Mucosa of descending colon (tissue), 3 donors: ENCODE results near the gene RPL9. TPM values are rescaled to one million over a fixed set of nuclear protein-coding genes. Genes with fewer than 3 reads are reported as not detected.
"Not testable (repeated sequence)": the region's sequence is repeated elsewhere in the genome, so short reads cannot be mapped to it uniquely, and the experiment has no call there.

Source experiments
- ATAC-seq: fragments of 200-7000 bp; cut with Tn5 transposase; one replicate; pipeline ENCODE4 v1.9.1; 2020; ENCODE audit warnings: mild to moderate bottlenecking, moderate library complexity
- DNase-seq, 3 donors: peaks; one replicate each; pipeline ENCODE4 v3.0.0-alpha.2; 2020
- H3K36me3 ChIP-seq: fragments of 200-600 bp; one replicate; pipeline ENCODE4 v1.8.0; 2021; ENCODE audit warnings: low read depth, mild to moderate bottlenecking
- H3K4me1 ChIP-seq: fragments of 200-600 bp; one replicate; pipeline ENCODE4 v1.8.0; 2021; ENCODE audit warnings: low read depth, mild to moderate bottlenecking
- H3K4me3 ChIP-seq: fragments of 200-600 bp; one replicate; pipeline ENCODE4 v1.8.0; 2021; ENCODE audit warnings: mild to moderate bottlenecking
- H3K9me3 ChIP-seq: fragments of 200-600 bp; one replicate; pipeline ENCODE4 v1.8.0; 2021; ENCODE audit warnings: mild to moderate bottlenecking
- CTCF ChIP-seq: fragments of 200-600 bp; IDR thresholded peaks from one replicate; pipeline ENCODE4 v1.8.0; 2022; ENCODE audit warnings: antibody characterized with exemption, mild to moderate bottlenecking
- intact Hi-C, 2 donors: fragments of 100-400 bp; cut with DNase I in 1 of 2; cut with micrococcal nuclease in 1 of 2; formaldehyde crosslinking; loops; one replicate each; pipeline versions ENCODE4 v1.11.0 to v1.11.1; 2022; cut with DNase I, micrococcal nuclease
- total RNA-seq, 3 donors: library from RNA; stranded (reverse); fragmentation: NEBNext Ultra II Directional in 2 of 3; extraction: Animal tissue kit (Norgen Biotek cat#: 25700) in 2 of 3; gene quantifications; one replicate each; pipeline versions ENCODE4 v1.2.1 to v1.2.4, GENCODE V29; 2021 to 2023
- donor health status: DM: no; HTN: no; CAD: no; lungs with moderate emphysema.
- donor health status: DM: no; HTN: no; CAD: no.
- donor health status: DM: no; HTN: yes; CAD: no.

Gene RPL9
- total RNA-seq, 3 donors from 2014 or later: 771 to 1,260 (median 1,019) TPM

- ATAC-seq (no peak), DNase-seq (no peak)
- Histone ChIP-seq H3K9me3 (no peaks in the 10 kb centered on the region), H3K4me1 (no peaks in the 10 kb centered on the region), H3K4me3 (no peak overlapping the region), H3K36me3 (no peaks in the 10 kb centered on the region)
- intact Hi-C loops: no loop called here
- no peak for TF ChIP-seq CTCF
Observed at GRCh38 chr4:39427520-39428114, 31.1 kb downstream of the RPL9 start.

- no peak for TF ChIP-seq CTCF
- DNase-seq: no peak
- no peak for ATAC-seq
- Histone ChIP-seq H3K4me3 (no peak overlapping the region), H3K9me3 (no peaks in the 10 kb centered on the region), H3K4me1 (no peaks in the 10 kb centered on the region), H3K36me3 (no peaks in the 10 kb centered on the region)
- intact Hi-C loops: no loop called here
Observed at GRCh38 chr4:39426728-39427127, 32.0 kb downstream of the RPL9 start.

- intact Hi-C loops, ATAC-seq: not testable (repeated sequence)
Observed at GRCh38 chr4:39425297-39425696, 33.4 kb downstream of the RPL9 start.

GRCh38 chr4:39422247-39422646 lies 36.5 kb downstream of the RPL9 start:
- no peaks in the 10 kb centered on the region for H3K9me3 ChIP-seq
- intact Hi-C loops: no loop called here
- no peaks in the 10 kb centered on the region for H3K36me3 ChIP-seq
- ATAC-seq (no peak), DNase-seq (no peak)
- no peak overlapping the region for H3K4me3 ChIP-seq
- H3K4me1 ChIP-seq: no peaks in the 10 kb centered on the region
- no peak for TF ChIP-seq CTCF

More at GRCh38 chr4:39425297-39425696, 33.4 kb downstream of the RPL9 start:
- not testable (repeated sequence) for H3K36me3 ChIP-seq, DNase-seq, H3K9me3 ChIP-seq, H3K4me1 ChIP-seq, H3K4me3 ChIP-seq

GRCh38 chr4:39415678-39416283 lies 42.9 kb downstream of the RPL9 start:
- intact Hi-C loops: no loop called here
- no peak for ATAC-seq
- H3K4me3 ChIP-seq: no peak overlapping the region

GRCh38 chr4:39411561-39411960 lies 47.2 kb downstream of the RPL9 start:
- DNase-seq, H3K9me3 ChIP-seq, intact Hi-C loops, ATAC-seq, H3K4me3 ChIP-seq, H3K36me3 ChIP-seq, H3K4me1 ChIP-seq: not testable (repeated sequence)

More at GRCh38 chr4:39415678-39416283, 42.9 kb downstream of the RPL9 start:
- Histone ChIP-seq H3K4me1 (no peaks in the 10 kb centered on the region), H3K36me3 (no peaks in the 10 kb centered on the region), H3K9me3 (no peaks in the 10 kb centered on the region)
- TF ChIP-seq CTCF: no peak
- no peak for DNase-seq

- no peak for DNase-seq
- intact Hi-C loops: no loop called here
- H3K9me3 ChIP-seq: no peaks in the 10 kb centered on the region
- H3K4me1 ChIP-seq: no peaks in the 10 kb centered on the region
- ATAC-seq: no peak
- no peak for TF ChIP-seq CTCF
- no peak overlapping the region for H3K4me3 ChIP-seq
- H3K36me3 ChIP-seq: no peaks in the 10 kb centered on the region
Observed at GRCh38 chr4:39410415-39410814, 48.3 kb downstream of the RPL9 start.
